Measurements from ENCODE around the gene KCNN1.

Gene KCNN1

DNA sequence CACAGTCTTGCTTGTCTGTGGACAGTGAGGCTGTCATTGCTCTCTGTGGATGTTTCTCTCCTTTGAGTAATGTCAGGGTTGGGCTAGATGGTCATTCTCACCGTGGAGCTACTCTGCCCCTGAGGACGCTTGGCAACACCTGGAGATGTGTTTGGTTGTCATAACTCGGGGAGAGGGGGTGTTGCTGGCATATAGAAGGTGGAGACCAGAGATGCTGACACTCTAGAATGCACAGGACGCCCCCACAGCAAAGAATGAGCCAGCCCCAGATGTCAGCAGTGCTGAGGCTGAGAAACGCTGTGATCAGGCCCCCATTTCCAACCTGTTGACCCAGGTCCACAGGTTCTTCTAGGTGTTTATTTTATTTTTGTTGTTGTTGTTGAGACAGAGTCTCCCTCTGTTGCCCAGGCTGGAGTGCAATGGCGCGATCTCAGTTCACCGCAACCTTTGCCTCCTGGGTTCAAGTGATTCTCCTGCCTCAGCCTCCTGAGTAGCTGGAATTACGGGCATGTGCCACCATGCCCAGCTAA is 29.5 kb upstream of the KCNN1 start:
- H3K4me3 ChIP-seq (ENCODE audit: low read depth in 1 of 2, low read length in 2 of 2) = no peak overlapping the region
- H3K36me3 ChIP-seq (ENCODE audit: insufficient read depth, low read length) = peaks cover 12% of the 10 kb centered on the region
- no peaks in the 10 kb centered on the region for H3K9me3 ChIP-seq (ENCODE audit: low read length)
- peaks cover 9% of the 10 kb centered on the region for H3K4me1 ChIP-seq (ENCODE audit: insufficient read depth, low read length)
- no peak overlapping the region for H3K27ac ChIP-seq (ENCODE audit: low read depth, low read length)
- H3K9ac ChIP-seq (ENCODE audit: low read length) = no peak overlapping the region
- no peaks in the 10 kb centered on the region for H3K27me3 ChIP-seq (ENCODE audit: control insufficient read depth in 1 of 2, insufficient read depth in 2 of 2, low read length in 2 of 2)

DNA sequence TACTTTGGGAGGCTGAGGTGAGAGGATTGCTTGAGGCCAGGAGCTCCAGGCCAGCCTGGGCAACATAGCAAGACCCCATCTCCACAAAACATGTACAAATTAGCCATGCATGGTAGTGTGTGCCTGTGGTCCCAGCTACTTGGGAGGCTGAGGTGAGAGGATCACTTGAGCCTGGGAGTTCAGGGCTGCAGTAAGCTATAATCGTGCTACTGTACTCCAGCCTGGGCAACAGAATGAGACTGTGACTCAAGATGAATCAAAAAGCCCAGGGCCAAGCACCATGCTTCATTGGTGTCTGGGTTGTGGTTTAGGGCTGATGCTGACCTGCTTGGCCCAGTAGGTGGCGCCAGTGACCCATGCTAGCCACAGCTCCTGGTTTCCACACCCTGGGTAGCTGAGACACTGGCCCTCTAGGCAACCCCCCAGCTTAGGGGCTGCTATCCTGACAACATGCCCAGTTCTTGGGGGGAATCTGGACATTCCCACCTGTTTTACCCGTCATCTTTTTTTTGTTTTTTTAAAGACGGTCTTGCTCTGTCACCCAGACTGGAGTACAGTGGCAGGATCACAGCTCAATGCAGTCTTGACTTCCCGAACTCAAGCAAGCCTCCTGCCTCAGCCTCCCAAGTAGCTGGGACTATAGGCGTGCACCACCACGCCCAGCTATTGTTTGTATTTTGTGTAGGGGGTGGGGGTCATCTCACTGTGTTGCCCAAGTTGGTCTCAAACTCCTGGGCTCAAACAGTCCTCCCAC is 28.6 kb upstream of the KCNN1 start:
- Histone ChIP-seq H3K4me3 (ENCODE audit: low read depth in 1 of 2, low read length in 2 of 2) (no peak overlapping the region), H3K27me3 (ENCODE audit: control insufficient read depth in 1 of 2, insufficient read depth in 2 of 2, low read length in 2 of 2) (no peaks in the 10 kb centered on the region), H3K9ac (ENCODE audit: low read length) (no peak overlapping the region), H3K4me1 (ENCODE audit: insufficient read depth, low read length) (peaks cover 8% of the 10 kb centered on the region), H3K9me3 (ENCODE audit: low read length) (no peaks in the 10 kb centered on the region), H3K36me3 (ENCODE audit: insufficient read depth, low read length) (peaks cover 12% of the 10 kb centered on the region), H3K27ac (ENCODE audit: low read depth, low read length) (no peak overlapping the region)

DNA sequence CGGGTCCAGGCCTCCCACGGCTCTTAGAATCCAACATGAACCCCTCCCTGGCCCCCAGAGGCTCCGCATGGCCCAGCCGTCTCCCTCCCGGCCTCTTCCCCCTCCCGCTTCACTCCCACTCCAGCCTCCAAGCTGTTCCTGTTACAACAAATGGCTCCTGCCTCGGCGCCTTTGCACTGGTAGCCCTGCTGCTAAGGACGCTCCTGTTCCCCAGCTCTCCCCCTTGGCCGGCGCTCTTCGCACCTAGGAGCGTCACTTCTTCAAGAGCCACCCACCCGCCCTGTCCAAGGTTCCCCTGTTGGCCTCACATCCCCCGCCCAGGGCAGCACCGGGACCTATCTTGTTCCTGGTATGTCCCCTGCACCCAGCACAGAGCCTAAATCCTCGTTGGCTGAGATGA is 24.7 kb upstream of the KCNN1 start:
- Histone ChIP-seq H3K4me1 (ENCODE audit: insufficient read depth, low read length) (peaks cover 15% of the 10 kb centered on the region), H3K9ac (ENCODE audit: low read length) (no peak overlapping the region), H3K27me3 (ENCODE audit: control insufficient read depth in 1 of 2, insufficient read depth in 2 of 2, low read length in 2 of 2) (no peaks in the 10 kb centered on the region), H3K27ac (ENCODE audit: low read depth, low read length) (no peak overlapping the region), H3K36me3 (ENCODE audit: insufficient read depth, low read length) (peaks cover 11% of the 10 kb centered on the region), H3K4me3 (ENCODE audit: low read depth in 1 of 2, low read length in 2 of 2) (no peak overlapping the region), H3K9me3 (ENCODE audit: low read length) (no peaks in the 10 kb centered on the region)

DNA sequence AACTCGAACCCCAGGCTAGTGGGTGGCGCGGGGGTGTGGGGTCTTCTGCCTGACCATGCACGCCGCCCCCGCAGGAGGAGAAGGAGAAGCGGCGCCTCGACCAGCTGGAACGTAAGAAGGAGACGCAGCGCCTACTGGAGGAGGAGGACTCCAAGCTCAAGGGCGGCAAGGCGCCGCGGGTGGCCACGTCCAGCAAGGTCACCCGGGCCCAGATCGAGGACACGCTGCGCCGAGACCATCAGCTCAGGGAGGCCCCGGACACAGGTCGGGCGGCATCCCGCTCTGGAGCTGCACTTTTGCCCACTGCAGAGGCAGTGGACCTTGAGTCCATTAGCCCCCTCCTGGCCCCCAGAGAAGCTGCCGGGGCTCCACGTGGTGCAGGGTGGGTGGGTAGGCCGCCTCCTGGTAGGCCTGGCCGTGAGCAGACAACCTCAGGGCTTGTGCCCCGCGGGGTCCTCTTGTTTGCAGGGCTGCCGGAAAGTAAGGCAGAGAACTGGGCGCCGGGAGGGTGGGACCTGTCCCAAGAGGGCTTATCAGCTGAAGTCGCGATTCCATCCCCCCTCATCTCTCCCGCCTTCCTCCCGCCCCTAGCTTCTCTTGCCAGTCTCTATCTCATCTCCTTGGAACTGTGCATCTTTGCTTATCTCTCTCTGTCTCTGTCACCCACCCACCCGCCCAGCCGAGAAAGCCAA is 24.2 kb upstream of the KCNN1 start:
- Histone ChIP-seq H3K27ac (ENCODE audit: low read depth, low read length) (no peak overlapping the region), H3K4me1 (ENCODE audit: insufficient read depth, low read length) (peaks cover 18% of the 10 kb centered on the region), H3K9me3 (ENCODE audit: low read length) (no peaks in the 10 kb centered on the region), H3K27me3 (ENCODE audit: control insufficient read depth in 1 of 2, insufficient read depth in 2 of 2, low read length in 2 of 2) (no peaks in the 10 kb centered on the region), H3K4me3 (ENCODE audit: low read depth in 1 of 2, low read length in 2 of 2) (no peak overlapping the region), H3K9ac (ENCODE audit: low read length) (no peak overlapping the region), H3K36me3 (ENCODE audit: insufficient read depth, low read length) (peaks cover 5% of the 10 kb centered on the region)

DNA sequence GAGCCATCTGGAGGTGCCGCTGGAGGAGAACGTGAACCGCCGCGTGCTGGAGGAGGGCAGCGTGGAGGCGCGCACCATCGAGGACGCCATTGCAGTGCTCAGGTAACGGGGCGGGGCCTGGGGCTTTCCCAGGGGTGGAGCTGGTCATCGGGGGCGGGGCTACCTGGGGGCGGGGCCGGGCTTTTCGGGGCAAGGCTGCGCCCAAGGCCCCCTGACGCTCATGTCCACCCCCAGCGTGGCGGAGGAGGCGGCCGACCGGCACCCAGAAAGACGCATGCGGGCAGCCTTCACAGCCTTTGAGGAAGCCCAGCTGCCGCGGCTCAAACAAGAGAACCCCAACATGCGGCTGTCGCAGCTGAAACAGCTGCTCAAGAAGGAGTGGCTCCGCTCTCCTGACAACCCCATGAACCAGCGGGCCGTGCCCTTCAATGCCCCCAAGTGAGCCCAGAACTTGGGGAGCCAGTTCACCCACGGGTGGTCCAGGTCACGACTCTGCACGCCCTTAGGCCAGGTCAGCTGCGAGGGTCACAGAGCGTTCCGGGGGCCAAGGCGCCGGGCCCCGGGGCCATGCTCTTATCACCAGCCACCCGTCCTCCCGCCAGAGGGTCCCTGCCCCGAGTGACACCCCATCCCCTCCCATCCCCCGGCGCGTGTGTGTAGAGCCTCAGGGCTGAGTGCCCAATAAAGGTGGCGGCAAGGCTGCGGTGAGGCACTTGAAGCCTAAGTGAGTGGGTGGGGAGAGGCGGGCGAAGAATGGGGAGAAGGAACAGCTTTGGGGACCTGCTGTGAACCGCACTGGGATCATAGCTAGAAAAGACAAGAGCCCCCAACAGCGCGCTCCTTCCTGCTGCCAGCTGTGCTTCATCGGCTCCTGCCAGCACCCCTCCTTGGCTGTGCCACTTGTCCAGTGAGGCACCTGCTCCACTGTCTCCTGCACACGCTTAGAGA is 23.4 kb upstream of the KCNN1 start:
- Histone ChIP-seq H3K27me3 (ENCODE audit: control insufficient read depth in 1 of 2, insufficient read depth in 2 of 2, low read length in 2 of 2) (no peaks in the 10 kb centered on the region), H3K36me3 (ENCODE audit: insufficient read depth, low read length) (no peaks in the 10 kb centered on the region), H3K9me3 (ENCODE audit: low read length) (no peaks in the 10 kb centered on the region), H3K9ac (ENCODE audit: low read length) (no peak overlapping the region), H3K27ac (ENCODE audit: low read depth, low read length) (no peak overlapping the region), H3K4me3 (ENCODE audit: low read depth in 1 of 2, low read length in 2 of 2) (no peak overlapping the region), H3K4me1 (ENCODE audit: insufficient read depth, low read length) (peaks cover 18% of the 10 kb centered on the region)

DNA sequence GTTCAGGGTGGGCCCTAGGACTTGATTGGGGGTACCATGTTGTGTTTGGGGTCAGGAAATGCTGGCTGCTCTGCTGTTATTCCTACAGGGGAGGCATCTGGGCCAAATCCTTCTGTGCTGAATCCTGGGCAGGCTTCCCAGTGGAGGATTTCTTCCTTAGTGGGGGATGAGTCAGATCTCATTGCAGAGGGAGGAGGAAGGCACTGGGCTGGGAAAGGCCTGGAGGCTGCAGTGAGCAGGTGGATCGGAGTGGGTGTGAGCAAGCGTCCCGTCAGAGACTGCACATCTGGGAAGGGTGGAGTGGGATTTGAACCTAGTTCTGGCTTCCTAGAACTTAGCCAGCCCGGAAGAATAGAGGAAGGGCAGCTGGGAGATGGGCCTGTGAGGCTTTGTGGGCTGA is 22.6 kb upstream of the KCNN1 start:
- H3K27me3 ChIP-seq (ENCODE audit: control insufficient read depth in 1 of 2, insufficient read depth in 2 of 2, low read length in 2 of 2) = peaks cover 3 to 5% of the 10 kb centered on the region in 2 donors

DNA sequence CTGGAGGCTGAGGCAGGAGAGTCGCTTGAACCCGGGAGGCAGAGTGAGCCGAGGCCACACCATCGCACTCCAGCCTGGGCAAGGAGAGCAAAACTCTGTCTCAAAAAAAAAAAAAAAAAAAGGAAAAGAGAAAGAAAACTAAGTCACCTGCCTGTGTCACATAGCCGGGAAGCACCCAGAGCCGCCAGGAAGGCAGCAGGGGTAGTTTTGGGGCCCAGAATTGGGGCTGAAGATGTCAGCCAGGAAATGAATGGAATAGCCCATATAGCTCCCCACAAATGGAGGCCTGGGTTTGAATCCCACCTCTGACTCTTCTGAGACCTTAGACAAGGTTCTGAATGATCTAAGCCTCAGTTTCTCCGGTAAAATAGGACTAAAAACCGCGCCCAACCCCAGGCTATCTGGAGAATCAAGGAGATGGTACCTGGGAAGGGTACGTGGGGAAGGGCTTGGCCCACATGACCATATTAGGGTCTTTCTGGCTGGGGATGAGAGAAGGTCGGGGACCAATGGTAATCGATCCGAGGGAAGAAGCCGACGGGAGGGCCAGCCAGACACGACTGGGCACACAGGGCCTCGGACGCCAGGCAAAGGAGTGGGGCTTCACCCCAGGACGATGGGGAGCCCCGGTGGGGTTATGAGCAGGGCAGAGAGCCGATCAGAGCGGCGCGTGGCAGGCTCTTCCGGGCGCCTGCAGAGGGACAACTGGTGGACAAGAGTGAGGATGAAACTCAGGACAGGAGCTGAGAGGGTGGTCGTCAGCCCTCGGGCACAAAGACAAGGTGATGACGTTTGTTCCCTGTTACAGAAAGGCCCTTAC is 19.7 kb upstream of the KCNN1 start:
- Histone ChIP-seq H3K9me3 (ENCODE audit: low read length) (no peaks in the 10 kb centered on the region), H3K27ac (ENCODE audit: low read depth, low read length) (no peak overlapping the region), H3K4me3 (ENCODE audit: low read depth in 1 of 2, low read length in 2 of 2) (peak overlapping the region; percentile 42 to 81), H3K27me3 (ENCODE audit: control insufficient read depth in 1 of 2, insufficient read depth in 2 of 2, low read length in 2 of 2) (peaks cover 26 to 34% of the 10 kb centered on the region in 2 donors), H3K36me3 (ENCODE audit: insufficient read depth, low read length) (no peaks in the 10 kb centered on the region), H3K9ac (ENCODE audit: low read length) (peak overlapping the region; percentile 65), H3K4me1 (ENCODE audit: insufficient read depth, low read length) (peaks cover 43% of the 10 kb centered on the region)

More for the DNA sequence above, 22.6 kb upstream of the KCNN1 start:
- H3K4me3 ChIP-seq (ENCODE audit: low read depth in 1 of 2, low read length in 2 of 2) = no peak overlapping the region
- no peaks in the 10 kb centered on the region for H3K9me3 ChIP-seq (ENCODE audit: low read length)
- H3K4me1 ChIP-seq (ENCODE audit: insufficient read depth, low read length) = peaks cover 25% of the 10 kb centered on the region
- H3K27ac ChIP-seq (ENCODE audit: low read depth, low read length) = no peak overlapping the region
- H3K36me3 ChIP-seq (ENCODE audit: insufficient read depth, low read length) = no peaks in the 10 kb centered on the region
- H3K9ac ChIP-seq (ENCODE audit: low read length) = no peak overlapping the region

DNA sequence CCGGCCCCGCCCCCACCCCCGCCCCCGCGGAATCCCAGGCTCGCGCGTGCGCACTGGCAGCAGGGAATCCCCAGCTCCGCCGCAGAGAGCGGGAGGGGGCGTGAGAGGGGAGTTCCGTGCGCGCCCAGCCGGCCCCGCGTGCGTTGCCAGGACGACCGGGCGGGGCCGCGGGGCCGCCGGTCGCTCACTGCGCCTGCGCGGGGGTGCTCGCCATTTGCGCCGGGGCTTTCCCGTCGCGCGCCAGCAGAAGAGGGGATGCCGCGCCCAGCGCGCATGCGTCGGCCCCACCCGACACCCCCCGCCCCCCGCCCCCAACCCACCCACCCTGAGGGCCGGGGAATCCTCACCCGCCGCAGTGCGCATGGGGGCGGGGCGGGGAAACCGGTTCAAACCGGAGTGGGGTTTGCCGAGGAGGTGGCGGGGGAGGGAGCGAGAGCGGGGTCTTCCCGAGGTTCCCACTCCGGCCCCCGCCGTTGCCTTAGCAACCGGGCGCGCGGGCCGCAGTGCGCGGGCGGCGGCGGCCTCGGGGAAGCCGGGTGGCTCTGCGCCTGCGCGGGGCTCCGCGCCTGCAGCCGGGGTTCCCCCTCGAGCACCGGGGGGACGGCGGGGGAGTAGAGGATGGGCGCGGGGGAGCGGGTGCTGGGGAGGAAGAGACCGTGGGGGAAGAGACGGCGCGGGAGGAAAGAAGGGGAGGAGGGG is 18.9 kb upstream of the KCNN1 start:
- peaks cover 32 to 42% of the 10 kb centered on the region in 2 donors for H3K27me3 ChIP-seq (ENCODE audit: control insufficient read depth in 1 of 2, insufficient read depth in 2 of 2, low read length in 2 of 2)
- H3K4me1 ChIP-seq (ENCODE audit: insufficient read depth, low read length) = peaks cover 43% of the 10 kb centered on the region
- H3K9me3 ChIP-seq (ENCODE audit: low read length) = no peaks in the 10 kb centered on the region
- H3K36me3 ChIP-seq (ENCODE audit: insufficient read depth, low read length) = no peaks in the 10 kb centered on the region
- no peak overlapping the region for H3K9ac ChIP-seq (ENCODE audit: low read length)
- peak overlapping the region in 1 of 2 donors; percentile 68 for H3K4me3 ChIP-seq (ENCODE audit: low read depth in 1 of 2, low read length in 2 of 2)
- H3K27ac ChIP-seq (ENCODE audit: low read depth, low read length) = no peak overlapping the region

DNA sequence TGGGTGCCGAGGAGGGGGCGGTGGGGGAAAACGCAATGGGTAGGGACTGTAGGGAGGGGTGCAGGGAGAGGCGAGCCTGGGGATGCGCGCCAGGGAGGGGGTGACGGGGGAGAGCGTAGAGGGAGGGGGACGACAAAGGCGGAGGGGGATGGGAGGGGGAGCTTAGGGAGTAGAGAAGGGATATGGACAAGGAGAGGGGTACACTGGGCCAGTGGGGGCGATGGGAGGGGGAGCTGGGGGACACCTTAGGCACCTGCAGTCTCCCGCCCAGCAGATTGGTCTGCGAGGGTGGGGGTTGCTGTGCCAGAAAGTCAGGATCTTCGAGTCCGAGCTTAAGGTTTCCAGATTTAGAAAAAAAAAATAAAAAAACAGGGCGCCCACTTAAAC is 18.4 kb upstream of the KCNN1 start:
- peaks cover 38 to 47% of the 10 kb centered on the region in 2 donors for H3K27me3 ChIP-seq (ENCODE audit: control insufficient read depth in 1 of 2, insufficient read depth in 2 of 2, low read length in 2 of 2)
- H3K27ac ChIP-seq (ENCODE audit: low read depth, low read length) = no peak overlapping the region
- H3K4me1 ChIP-seq (ENCODE audit: insufficient read depth, low read length) = peaks cover 42% of the 10 kb centered on the region
- peak overlapping the region in 1 of 2 donors; percentile 68 for H3K4me3 ChIP-seq (ENCODE audit: low read depth in 1 of 2, low read length in 2 of 2)
- no peaks in the 10 kb centered on the region for H3K9me3 ChIP-seq (ENCODE audit: low read length)
- H3K36me3 ChIP-seq (ENCODE audit: insufficient read depth, low read length) = no peaks in the 10 kb centered on the region
- H3K9ac ChIP-seq (ENCODE audit: low read length) = no peak overlapping the region

Measured in muscle layer of colon (tissue), 2 donors.